ENCODE measurements around the gene SMPX. TPM values are rescaled to one million over a fixed set of nuclear protein-coding genes. Genes with fewer than 3 reads are reported as not detected.

SMPX gene
- not detected in 2 replicates for total RNA-seq

GRCh38 chrX:21757960-21758359 lies at the start of gene SMPX:
SMPX (minus strand) TSS chrX:21758116; CDS start chrX:21754290, 3,826 bp downstream.

GRCh38 chrX:21658152-21658737 lies 99.7 kb downstream of the SMPX start, which contains the start of gene KLHL34:
KLHL34 (minus strand) TSS chrX:21658330; CDS start chrX:21657788, 542 bp downstream.

Other genes starting within 250 kb of the SMPX start
- 0.26 and 0.32 TPM in 2 replicates for gene KLHL34, start 99.8 kb downstream of the SMPX start, total RNA-seq
- gene MBTPS2, start 81.5 kb upstream of the SMPX start, total RNA-seq = 13.2 and 13.9 TPM in 2 replicates
- 1.8 and 2.5 TPM in 2 replicates for gene YY2, start 97.9 kb upstream of the SMPX start, total RNA-seq
- 53.2 and 62.6 TPM in 2 replicates for gene SMS, start 182.6 kb upstream of the SMPX start, total RNA-seq